Endothelial cell of umbilical vein (primary cell): ENCODE results near the gene LYPD5.

Experiments
- CTCF ChIP-seq, 2 donors: IDR thresholded peaks; 1 replicate in 1 of 2; 2 replicates in 1 of 2; pipeline ENCODE4 v1.5.1; 2011; ENCODE audit warnings: low read length in 2 of 2, mild to moderate bottlenecking in 2 of 2, moderate library complexity in 2 of 2, control low read depth in 1 of 2, inconsistent platforms in 1 of 2, low read depth in 1 of 2; ENCODE audit not compliant: insufficient read depth in 1 of 2; ENCODE audit errors: extremely low read depth in 1 of 2
- POLR2A ChIP-seq: IDR thresholded peaks from 2 replicates; pipeline ENCODE4 v1.6.1; 2012; ENCODE audit warnings: low read depth, mild to moderate bottlenecking, control low read depth, low read length

- TF ChIP-seq CTCF (IDR thresholded peaks at IDR 0.05; ENCODE audit: extremely low read depth in 1 of 2, insufficient read depth in 1 of 2, low read depth in 1 of 2, low read length in 2 of 2) (no peak), POLR2A (no peak)
Observed at GRCh38 chr19:43818500-43818899, 16.3 kb upstream of the LYPD5 start.
